GM18502 (cell line): ENCODE results near the gene CKMT2.
"Not testable (repeated sequence)": the region's sequence is repeated elsewhere in the genome, so short reads cannot be mapped to it uniquely, and the experiment has no call there.

ENCODE experiments used
- ATAC-seq: cut with Tn5 transposase; IDR thresholded peaks from one replicate; pipeline ENCODE4 v1.9.1; 2021; ENCODE audit warnings: mild to moderate bottlenecking; ENCODE audit not compliant: unreplicated experiment, poor library complexity

The CKMT2 gene

GRCh38 chr5:81246697-81247096 lies 13.6 kb downstream of the CKMT2 start:
- ATAC-seq: no peak

- ATAC-seq: no peak
Measured at GRCh38 chr5:81247441-81247972, 14.4 kb downstream of the CKMT2 start.

GRCh38 chr5:81249240-81249639 lies 16.1 kb downstream of the CKMT2 start:
- ATAC-seq: no peak

GRCh38 chr5:81250004-81250403 lies 16.9 kb downstream of the CKMT2 start:
- ATAC-seq: no peak

- ATAC-seq: no peak
Measured at GRCh38 chr5:81251922-81252321, 18.8 kb downstream of the CKMT2 start.

- ATAC-seq: no peak
Measured at GRCh38 chr5:81252904-81253303, 19.8 kb downstream of the CKMT2 start.

GRCh38 chr5:81253875-81254274 lies 20.8 kb downstream of the CKMT2 start:
- no peak for ATAC-seq

- no peak for ATAC-seq
Measured at GRCh38 chr5:81254886-81255559, 21.9 kb downstream of the CKMT2 start.

GRCh38 chr5:81256766-81257165 lies 23.6 kb downstream of the CKMT2 start:
- no peak for ATAC-seq

GRCh38 chr5:81262796-81263195 lies 29.7 kb downstream of the CKMT2 start:
- ATAC-seq: not testable (repeated sequence)

GRCh38 chr5:81265101-81265500 lies 32.0 kb downstream of the CKMT2 start:
- ATAC-seq: no peak

GRCh38 chr5:81268521-81269196 lies 35.5 kb downstream of the CKMT2 start:
- no peak for ATAC-seq

GRCh38 chr5:81269751-81270393 lies 36.8 kb downstream of the CKMT2 start:
- ATAC-seq: no peak

- not testable (repeated sequence) for ATAC-seq
Measured at GRCh38 chr5:81270394-81271027, 37.4 kb downstream of the CKMT2 start.

GRCh38 chr5:81283976-81284375 lies 50.9 kb downstream of the CKMT2 start:
- ATAC-seq: no peak

- ATAC-seq: no peak
Measured at GRCh38 chr5:81286059-81286617, 53.0 kb downstream of the CKMT2 start.

- ATAC-seq: peak; percentile 70
Measured at GRCh38 chr5:81288021-81288433, 54.9 kb downstream of the CKMT2 start.

GRCh38 chr5:81290146-81290545 lies 57.0 kb downstream of the CKMT2 start:
- ATAC-seq: no peak

- no peak for ATAC-seq
Measured at GRCh38 chr5:81292130-81292529, 59.0 kb downstream of the CKMT2 start.

GRCh38 chr5:81294021-81294420 lies 60.9 kb downstream of the CKMT2 start:
- not testable (repeated sequence) for ATAC-seq
